Mononuclear cell (primary cell): ENCODE data around the gene AMMECR1. TPM values are rescaled to one million over a fixed set of nuclear protein-coding genes. Genes with fewer than 3 reads are reported as not detected.
"Not testable (repeated sequence)": the region's sequence is repeated elsewhere in the genome, so short reads cannot be mapped to it uniquely, and the experiment has no call there.

Experiments
- H3K27me3 ChIP-seq: 2 replicates; pipeline ENCODE4 v1.6.0; 2011; ENCODE audit warnings: low read length, control low read depth; ENCODE audit not compliant: insufficient read depth
- H3K4me1 ChIP-seq: 2 replicates; pipeline ENCODE4 v1.5.1; 2011; ENCODE audit warnings: mild to moderate bottlenecking, low read length, control low read depth; ENCODE audit not compliant: insufficient read depth
- H3K4me3 ChIP-seq: 2 replicates; pipeline ENCODE4 v1.5.1; 2011; ENCODE audit warnings: mild to moderate bottlenecking, low read length, moderate library complexity
- H3K9me3 ChIP-seq: 2 replicates; pipeline ENCODE4 v1.5.1; 2011; ENCODE audit warnings: low read depth, mild to moderate bottlenecking, control low read depth, low read length
- total RNA-seq: library from RNA; depleted of rRNA; stranded (reverse); fragments of >200 nt; gene quantifications from one replicate; pipeline ENCODE4 v1.2.3, GENCODE V29; 2012

The AMMECR1 gene
- total RNA-seq, 1 donor, result 14.1 TPM

DNA sequence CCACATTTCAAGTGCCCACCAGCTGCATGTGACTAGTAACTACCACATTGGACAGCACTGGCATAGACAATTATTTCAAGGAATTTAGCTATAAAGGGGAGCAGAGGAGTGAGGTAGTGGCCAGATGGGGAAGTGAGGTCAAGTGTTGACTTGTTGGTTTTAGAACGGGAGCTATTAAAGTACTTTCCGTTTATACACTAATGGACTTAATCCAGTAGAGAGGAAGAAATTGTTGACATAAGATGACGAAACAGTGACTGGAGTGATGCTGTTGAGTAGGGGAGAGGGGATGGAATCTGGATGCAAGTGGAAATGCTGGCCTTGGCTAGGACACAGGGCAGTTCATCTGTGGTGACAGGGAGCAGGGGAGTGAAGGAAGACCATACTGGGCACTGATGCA, 154.4 kb downstream of the AMMECR1 start:
- H3K9me3 ChIP-seq, result no peaks in the 10 kb centered on the region
- peaks cover 5% of the 10 kb centered on the region for H3K4me1 ChIP-seq
- no peaks in the 10 kb centered on the region for H3K27me3 ChIP-seq
- no peak overlapping the region for H3K4me3 ChIP-seq

DNA sequence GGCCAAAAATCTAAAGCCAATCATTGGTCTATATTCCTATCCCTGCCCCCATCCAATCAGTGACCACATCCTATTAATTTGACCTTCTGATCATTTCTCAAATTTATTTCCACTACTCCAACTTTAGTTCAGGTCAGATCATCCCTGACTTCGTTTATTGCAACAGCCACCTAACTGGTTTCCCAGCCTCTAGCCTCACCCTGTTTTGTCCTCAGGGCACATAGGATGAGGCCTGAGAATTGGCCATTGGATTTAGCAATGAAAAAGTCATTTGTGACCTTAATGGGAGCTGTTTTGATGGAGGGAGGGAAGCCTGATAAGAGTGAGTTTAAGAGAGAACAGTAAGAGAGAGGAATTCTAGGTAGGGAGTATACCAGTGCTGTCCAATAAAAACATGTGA, 155.0 kb downstream of the AMMECR1 start:
- no peaks in the 10 kb centered on the region for H3K9me3 ChIP-seq
- peaks cover 5% of the 10 kb centered on the region for H3K4me1 ChIP-seq
- no peak overlapping the region for H3K4me3 ChIP-seq
- no peaks in the 10 kb centered on the region for H3K27me3 ChIP-seq

- Histone ChIP-seq H3K4me3 (no peak overlapping the region), H3K9me3 (no peaks in the 10 kb centered on the region), H3K4me1 (peaks cover 5% of the 10 kb centered on the region)
These were observed 155.8 kb downstream of the AMMECR1 start for GRCh38 chrX:110162131-110162530.

GRCh38 chrX:110161361-110161686, 156.6 kb downstream of the AMMECR1 start:
- Histone ChIP-seq H3K4me3 (no peak overlapping the region), H3K9me3 (no peaks in the 10 kb centered on the region), H3K4me1 (peaks cover 5% of the 10 kb centered on the region), H3K27me3 (no peaks in the 10 kb centered on the region)

More at GRCh38 chrX:110162131-110162530, 155.8 kb downstream of the AMMECR1 start:
- H3K27me3 ChIP-seq, result no peaks in the 10 kb centered on the region

DNA sequence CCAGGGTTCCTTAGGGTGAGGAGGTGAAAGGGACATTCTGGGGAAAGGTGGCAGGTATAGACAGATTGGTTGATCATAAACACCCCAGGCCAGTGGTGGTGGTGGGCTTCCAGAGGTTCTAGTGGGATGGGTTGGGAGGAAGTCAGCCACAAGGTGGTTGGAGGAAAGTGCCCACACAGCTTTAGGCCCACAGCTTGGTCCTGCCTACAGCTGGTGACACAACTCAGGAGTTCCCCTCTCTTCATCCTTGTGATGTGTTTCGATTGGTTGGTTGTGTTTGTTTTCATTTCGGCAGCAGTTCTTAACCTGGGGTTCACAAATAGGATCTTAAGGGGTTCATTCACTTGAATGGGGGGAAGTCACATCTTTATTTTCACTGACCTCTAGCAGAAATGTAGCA, 158.0 kb downstream of the AMMECR1 start:
- Histone ChIP-seq H3K27me3 (no peaks in the 10 kb centered on the region), H3K4me1 (peaks cover 5% of the 10 kb centered on the region), H3K9me3 (no peaks in the 10 kb centered on the region), H3K4me3 (no peak overlapping the region)

DNA sequence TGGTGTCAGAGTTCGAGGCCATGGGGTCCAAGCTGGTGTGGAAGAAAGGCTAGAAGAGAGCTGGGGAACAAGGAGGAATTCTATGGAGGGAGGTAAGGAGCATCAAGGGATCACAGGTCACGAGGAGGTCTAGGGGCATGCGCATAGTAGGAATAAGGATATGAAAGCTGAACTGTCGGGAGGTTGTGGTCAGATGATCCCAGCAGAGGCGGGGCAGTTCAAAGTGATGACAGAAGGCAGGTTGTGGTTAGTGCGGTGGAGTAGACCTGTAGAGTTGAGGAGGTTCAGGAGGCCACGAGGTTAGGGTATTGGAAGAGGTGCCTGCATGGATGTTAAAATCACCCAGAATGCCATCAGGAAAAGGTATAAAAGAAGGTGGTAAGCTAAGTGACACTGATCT, 158.7 kb downstream of the AMMECR1 start:
- H3K4me3 ChIP-seq, result no peak overlapping the region
- H3K9me3 ChIP-seq, result no peaks in the 10 kb centered on the region
- peaks cover 5% of the 10 kb centered on the region for H3K4me1 ChIP-seq
- no peaks in the 10 kb centered on the region for H3K27me3 ChIP-seq

DNA sequence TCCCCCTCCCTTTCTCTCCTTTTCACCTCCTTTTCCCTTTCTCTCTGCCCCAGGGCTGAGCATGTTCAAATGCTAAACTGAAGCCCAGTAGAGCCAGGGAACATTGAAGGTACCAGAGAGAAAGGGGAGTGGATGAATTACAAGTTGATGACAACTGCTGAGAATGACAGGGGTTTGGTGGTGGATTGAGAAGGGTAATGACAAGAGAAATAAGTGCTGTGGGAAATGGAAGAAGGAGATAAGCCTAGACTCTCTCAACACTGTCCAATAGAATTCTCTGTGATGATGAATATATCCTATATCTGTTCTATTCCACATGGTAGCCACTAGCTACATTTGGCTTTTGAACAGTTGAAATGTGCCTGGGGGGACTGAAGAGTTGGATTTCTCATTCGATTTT, 160.4 kb downstream of the AMMECR1 start:
- Histone ChIP-seq H3K9me3 (no peaks in the 10 kb centered on the region), H3K4me1 (peaks cover 5% of the 10 kb centered on the region), H3K27me3 (no peaks in the 10 kb centered on the region), H3K4me3 (no peak overlapping the region)

GRCh38 chrX:110156167-110156754, 161.6 kb downstream of the AMMECR1 start:
- H3K9me3 ChIP-seq, result no peaks in the 10 kb centered on the region
- peaks cover 5% of the 10 kb centered on the region for H3K4me1 ChIP-seq
- H3K4me3 ChIP-seq, result no peak overlapping the region
- no peaks in the 10 kb centered on the region for H3K27me3 ChIP-seq

DNA sequence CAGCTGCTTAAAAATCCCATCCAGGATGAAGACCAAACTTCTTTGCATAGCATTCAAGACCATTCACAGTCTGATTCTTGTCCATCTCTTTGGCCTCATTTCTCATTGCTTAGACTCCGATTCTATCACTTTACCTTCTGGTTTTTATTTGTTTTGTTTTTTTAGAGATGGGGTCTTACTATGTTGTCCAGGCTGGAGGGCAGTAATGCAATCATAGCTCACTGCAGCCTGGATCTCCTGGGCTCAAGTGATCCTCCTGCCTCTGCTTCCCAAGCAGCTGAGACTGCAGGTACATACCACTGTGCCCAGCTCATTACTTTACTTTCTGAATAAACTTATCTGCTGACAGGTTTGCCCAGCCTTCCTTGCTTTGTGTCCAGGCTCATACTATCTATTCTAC, 162.1 kb downstream of the AMMECR1 start:
- no peak overlapping the region for H3K4me3 ChIP-seq

GRCh38 chrX:110154328-110154727, 163.6 kb downstream of the AMMECR1 start:
- not testable (repeated sequence) for H3K9me3 ChIP-seq, H3K27me3 ChIP-seq, H3K4me1 ChIP-seq, H3K4me3 ChIP-seq

More for the DNA sequence above, 162.1 kb downstream of the AMMECR1 start:
- H3K4me1 ChIP-seq, result peaks cover 5% of the 10 kb centered on the region
- H3K27me3 ChIP-seq, result no peaks in the 10 kb centered on the region
- H3K9me3 ChIP-seq, result no peaks in the 10 kb centered on the region

- Histone ChIP-seq H3K4me1 (no peaks in the 10 kb centered on the region), H3K9me3 (no peaks in the 10 kb centered on the region), H3K4me3 (no peak overlapping the region), H3K27me3 (no peaks in the 10 kb centered on the region)
These were observed 164.0 kb downstream of the AMMECR1 start for GRCh38 chrX:110153896-110154295.

DNA sequence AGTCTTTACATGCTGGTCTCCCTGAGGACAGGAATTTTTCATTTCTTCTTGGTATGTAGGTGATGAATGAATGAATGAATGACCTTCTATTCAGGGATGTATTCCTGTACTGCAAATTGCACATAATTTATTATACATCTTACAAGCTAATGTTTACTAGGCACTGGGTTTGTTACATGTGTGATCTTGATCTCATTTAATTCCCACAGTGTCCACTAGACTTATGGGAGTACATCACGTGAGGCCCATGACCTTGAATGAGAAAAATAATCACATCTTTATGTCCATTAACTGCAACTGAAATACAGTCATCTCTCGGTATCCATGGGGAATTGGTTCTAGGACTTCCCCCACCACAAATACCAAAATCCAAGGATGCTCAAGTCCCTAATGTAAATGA, 164.6 kb downstream of the AMMECR1 start:
- Histone ChIP-seq H3K9me3 (no peaks in the 10 kb centered on the region), H3K4me1 (no peaks in the 10 kb centered on the region), H3K27me3 (no peaks in the 10 kb centered on the region), H3K4me3 (no peak overlapping the region)

GRCh38 chrX:110146521-110146920, 171.4 kb downstream of the AMMECR1 start:
- H3K4me3 ChIP-seq, result no peak overlapping the region
- H3K4me1 ChIP-seq, result peaks cover 21% of the 10 kb centered on the region
- H3K9me3 ChIP-seq, result no peaks in the 10 kb centered on the region
- H3K27me3 ChIP-seq, result no peaks in the 10 kb centered on the region

DNA sequence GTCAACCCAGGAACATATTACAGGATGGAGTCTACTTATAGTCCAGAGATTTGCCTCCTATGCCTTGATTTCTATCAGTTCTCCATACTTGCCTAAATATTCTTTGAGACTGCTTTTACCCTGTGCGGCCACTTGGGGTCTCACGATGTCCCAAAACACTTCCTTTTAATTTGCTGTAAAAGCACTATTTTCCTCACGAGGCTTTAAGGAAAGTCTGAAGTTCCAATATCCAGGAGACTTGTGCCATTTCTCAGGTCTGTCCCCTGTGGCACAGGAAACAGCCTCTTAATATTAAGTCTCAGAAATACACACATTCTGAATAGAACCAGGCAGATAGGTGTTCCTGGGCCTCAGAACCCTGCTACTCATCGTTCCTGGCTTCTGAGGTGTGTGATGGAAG, 172.0 kb downstream of the AMMECR1 start:
- no peak overlapping the region for H3K4me3 ChIP-seq
- H3K27me3 ChIP-seq, result no peaks in the 10 kb centered on the region
- H3K9me3 ChIP-seq, result no peaks in the 10 kb centered on the region
- peaks cover 23% of the 10 kb centered on the region for H3K4me1 ChIP-seq

- H3K4me1 ChIP-seq, result peaks cover 24% of the 10 kb centered on the region
- H3K27me3 ChIP-seq, result no peaks in the 10 kb centered on the region
- no peak overlapping the region for H3K4me3 ChIP-seq
- no peaks in the 10 kb centered on the region for H3K9me3 ChIP-seq
These were observed 172.6 kb downstream of the AMMECR1 start for GRCh38 chrX:110145311-110145710.
